OCI-M2 (cell line): ENCODE data around the gene TMEFF2.
"Not testable (repeated sequence)": the region's sequence is repeated elsewhere in the genome, so short reads cannot be mapped to it uniquely, and the experiment has no call there.

Source experiments
- DNase-seq: peaks from one replicate; lab custom pipeline; 2025; ENCODE audit not compliant: unreplicated experiment; lab: John Stamatoyannopoulos, UW

The TMEFF2 gene

DNA sequence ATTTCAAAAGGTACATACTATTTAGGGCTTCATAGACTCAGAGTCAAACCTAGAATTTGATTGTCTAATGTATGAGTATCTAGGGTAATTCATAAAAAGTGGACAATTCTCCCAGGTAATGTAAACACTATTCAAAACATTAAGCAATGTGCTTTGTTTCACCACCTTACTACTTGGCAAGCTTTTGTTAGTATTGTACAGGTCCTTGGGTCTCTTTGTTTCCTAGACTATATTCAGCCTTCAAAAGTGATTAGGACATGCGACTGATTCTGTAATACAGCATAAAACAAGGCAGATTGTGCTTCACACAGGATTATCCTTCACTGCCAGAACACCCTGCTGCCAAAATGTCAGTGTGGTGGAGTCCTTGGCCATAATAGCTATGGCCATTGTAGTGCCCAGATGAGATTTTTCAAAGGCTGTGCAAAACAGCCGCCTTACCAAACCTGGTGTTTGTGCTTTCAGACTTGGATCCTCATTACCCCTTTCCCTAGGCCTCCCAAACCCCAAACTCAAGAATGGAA is 257.8 kb downstream of the TMEFF2 start:
- DNase-seq, result no peak

GRCh38 chr2:191935247-191935646 is 259.5 kb downstream of the TMEFF2 start:
- no peak for DNase-seq

DNA sequence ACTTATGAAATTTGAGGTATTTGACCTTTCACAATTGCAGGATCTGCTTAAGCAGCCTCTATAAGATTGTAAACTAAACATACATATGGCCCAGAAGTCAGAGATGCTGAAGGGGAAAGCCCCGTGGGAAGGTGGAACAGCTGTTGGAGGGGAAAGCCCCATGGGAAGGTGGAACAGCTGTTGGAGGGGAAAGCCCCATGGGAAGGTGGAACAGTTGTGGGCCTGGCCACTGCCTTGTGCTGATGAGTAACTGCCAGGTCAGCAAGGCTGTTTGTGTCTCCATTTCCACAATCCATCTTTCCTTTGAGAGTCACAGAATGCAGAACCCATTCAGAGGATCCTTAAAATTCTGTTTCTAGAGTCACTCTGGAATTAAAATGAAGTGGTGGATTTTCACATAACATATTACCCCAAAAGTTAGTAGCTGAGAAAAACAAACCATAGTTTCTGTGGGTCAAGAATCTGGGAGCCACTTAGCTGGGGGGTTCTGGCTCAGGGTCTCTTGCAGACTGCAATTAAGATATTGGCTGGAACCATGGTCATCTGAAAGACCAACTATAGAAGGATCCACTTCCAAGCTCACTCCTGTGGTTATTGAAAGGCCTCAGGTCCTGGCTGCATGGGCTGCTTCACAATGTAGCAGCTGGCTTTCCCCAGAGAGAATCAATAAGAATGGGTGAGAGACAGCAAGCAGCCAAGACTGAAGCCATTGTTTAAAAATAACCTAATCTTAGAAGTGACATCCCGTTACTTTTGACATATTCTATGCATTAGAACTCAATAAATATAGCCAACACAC is 261.2 kb downstream of the TMEFF2 start:
- DNase-seq, result no peak

DNA sequence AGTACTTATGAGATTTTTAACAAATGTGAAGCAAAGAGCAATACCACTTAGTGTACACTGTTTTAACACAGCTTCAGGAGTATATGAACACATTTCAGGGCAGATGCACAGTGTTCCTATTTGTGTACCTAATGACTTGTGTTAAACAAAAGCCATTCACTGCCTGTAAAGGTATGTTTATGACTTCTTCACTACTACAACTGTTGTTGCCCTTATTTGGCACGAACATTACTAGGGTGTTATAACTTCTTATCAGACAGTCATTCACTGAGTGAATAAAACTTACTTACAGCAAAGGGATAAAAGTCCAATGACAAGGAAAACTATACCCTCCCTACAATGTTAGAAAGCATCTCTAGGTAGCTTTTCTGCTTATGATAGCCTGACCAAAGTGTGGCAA is 262.4 kb downstream of the TMEFF2 start:
- no peak for DNase-seq

DNA sequence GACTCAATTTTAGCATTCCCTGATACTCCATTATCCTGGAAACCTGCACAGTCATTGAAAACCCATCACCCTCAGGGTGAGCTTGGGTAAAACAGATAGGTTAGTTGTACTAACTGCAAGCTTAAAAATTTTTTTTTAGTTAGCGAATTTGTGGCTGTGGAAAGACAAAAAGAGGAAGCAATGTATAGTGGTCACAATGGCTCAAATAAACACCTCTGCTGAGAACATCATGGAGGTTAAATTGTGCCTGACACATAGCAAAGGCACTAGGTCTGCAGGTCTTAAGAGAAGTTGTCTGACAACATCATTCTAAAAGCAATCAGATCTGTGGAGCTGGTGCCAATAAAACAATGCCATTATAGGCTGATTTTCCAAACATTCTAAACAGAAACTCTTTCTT is 263.4 kb downstream of the TMEFF2 start:
- no peak for DNase-seq

DNA sequence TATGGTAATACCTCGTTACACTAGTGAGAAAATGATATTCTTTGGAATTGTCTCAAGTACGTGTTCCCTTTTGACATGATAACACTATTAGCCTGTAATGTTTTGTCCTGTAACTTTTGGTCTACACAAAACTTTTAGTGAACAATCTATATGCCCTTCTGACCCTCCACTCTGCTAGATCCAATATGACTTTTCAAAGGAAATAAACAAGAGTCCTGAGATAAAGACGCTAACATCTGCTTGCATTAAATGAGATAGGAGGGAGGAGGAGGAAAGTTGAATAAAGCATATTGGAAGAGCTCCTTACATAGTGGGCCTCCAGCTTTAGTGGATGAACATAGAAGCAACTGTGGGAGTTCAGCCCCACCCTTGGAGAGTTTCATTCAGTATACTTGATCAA is 264.5 kb downstream of the TMEFF2 start:
- no peak for DNase-seq

GRCh38 chr2:191929288-191929687 is 265.4 kb downstream of the TMEFF2 start:
- DNase-seq, result no peak

DNA sequence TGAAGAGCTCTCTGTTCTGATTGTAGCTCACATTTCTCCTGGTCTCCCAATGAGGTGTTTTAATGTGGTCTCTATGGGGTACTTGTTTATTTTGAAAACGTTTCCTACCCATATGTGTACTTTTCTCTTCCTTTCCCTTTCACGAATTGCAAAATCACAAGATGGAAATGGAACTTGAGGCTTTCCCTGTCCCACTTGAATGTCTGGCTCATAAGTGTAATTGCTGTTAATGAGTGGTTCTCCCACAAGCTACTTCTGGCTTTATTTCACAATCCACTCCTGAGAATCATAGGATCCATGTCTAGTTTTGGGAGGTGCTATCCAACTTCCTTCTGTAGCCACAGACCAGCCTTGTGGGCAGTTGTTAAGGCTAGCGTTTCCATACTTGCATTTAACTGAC is 266.7 kb downstream of the TMEFF2 start:
- DNase-seq, result no peak

DNA sequence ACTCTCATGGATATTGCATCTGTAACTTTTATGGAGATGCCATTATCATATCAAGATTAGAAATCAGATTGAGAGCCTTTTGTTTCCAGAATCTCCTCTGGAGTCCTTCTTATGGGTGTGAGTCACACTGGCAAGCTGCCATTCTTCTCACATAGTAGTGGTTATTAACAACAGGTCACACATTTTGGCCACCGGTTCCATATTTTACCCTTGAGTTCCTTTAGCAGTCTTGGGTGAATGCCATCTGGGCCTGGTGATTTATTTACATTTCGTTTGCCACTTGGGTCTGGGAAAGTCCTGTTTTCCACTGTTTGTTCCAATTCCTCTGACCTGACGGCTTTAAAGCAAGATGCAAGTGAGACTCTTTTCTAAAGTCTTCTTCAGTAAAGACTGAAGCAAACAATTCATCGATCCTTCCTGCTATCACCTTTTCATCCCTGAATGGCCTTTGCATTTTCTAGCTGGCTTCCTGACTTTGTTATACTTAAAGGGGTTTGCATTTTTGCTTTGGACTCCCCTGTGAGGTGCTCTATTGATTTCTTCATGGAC is 267.3 kb downstream of the TMEFF2 start:
- no peak for DNase-seq

DNA sequence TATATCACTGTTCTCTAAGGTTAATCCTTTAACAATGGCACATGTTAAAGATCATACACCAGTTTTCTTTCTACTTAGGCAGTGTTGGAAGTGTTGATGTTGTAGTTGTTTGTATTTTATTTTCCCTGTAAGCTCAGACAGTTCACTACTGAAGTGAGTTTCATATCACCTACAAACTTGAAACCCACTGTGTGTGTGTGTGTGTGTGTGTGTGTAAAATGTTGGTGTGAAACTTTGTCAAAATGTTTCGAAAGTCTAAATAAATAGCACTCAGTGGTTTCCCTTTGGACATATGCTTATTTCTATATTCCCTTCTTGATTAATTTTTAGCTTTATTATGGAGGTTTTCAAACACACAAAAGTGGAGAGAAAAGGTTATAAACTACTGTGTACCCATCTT is 268.1 kb downstream of the TMEFF2 start:
- DNase-seq, result no peak

GRCh38 chr2:191923652-191923997 is 271.1 kb downstream of the TMEFF2 start:
- no peak for DNase-seq

- DNase-seq, result no peak
Observed at GRCh38 chr2:191922736-191923651, 271.7 kb downstream of the TMEFF2 start.

- not testable (repeated sequence) for DNase-seq
Observed at GRCh38 chr2:191921650-191922049, 273.1 kb downstream of the TMEFF2 start.

- no peak for DNase-seq
Observed at GRCh38 chr2:191920502-191920901, 274.2 kb downstream of the TMEFF2 start.

- no peak for DNase-seq
Observed at GRCh38 chr2:191917967-191918651, 276.6 kb downstream of the TMEFF2 start.

- no peak for DNase-seq
Observed at GRCh38 chr2:191917430-191917881, 277.3 kb downstream of the TMEFF2 start.

DNA sequence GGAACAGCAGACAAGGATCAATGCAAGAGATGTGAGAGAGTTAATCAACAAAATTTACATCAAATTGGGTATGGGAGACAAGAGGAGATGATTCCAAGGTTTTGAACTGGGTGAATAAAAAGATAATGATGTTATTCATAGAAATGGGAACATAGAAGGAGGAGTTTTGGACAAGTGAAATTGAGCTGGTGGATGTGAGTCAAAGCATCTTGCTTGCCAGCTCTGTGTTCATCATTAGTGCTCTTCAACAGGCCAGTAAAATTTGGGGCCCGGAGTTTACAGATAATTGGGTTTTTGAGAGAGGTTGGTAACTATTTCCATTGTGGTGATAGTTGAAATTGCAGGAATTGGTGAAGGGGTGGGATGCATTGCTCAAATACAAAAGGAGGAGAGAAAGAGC is 277.9 kb downstream of the TMEFF2 start:
- no peak for DNase-seq

- DNase-seq, result no peak
Observed at GRCh38 chr2:191915750-191916149, 279.0 kb downstream of the TMEFF2 start.

DNA sequence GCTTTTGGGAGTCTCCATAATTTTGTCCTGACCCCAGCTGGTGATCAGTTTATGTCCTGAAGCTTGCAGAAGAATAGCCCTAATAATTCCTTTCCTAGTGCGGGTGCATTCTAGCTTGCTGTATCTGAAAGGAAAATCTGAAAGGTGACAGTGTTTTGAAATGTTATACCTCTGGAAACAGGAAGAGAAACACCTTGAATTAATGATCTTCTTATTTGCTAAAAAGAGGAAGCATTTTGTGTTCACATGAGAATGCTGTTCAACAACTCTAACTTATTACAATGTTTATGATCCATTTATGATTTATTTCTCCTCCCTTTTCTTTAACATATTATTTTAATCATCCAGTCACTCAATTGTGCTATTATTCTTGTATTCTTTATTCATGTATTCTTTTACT is 280.9 kb downstream of the TMEFF2 start:
- no peak for DNase-seq

DNA sequence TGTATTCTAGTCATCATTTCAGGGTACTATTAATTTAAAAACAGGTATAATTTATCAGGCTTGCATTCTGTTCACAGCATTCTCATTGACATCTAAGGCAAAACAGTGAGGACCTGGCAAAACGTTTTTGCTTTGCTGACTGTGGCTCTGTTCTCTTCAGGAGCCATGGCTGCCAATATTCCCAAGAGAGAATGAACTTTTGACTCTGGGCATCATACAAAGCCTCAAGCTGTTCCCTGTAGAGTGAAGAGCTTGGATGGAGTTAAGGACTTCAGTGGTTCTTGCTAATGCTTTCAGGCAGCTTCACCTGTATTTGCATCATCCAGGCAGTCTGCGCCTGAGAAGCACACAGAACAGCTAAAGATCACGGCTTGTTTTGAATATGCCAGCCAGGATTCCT is 282.0 kb downstream of the TMEFF2 start:
- no peak for DNase-seq

DNA sequence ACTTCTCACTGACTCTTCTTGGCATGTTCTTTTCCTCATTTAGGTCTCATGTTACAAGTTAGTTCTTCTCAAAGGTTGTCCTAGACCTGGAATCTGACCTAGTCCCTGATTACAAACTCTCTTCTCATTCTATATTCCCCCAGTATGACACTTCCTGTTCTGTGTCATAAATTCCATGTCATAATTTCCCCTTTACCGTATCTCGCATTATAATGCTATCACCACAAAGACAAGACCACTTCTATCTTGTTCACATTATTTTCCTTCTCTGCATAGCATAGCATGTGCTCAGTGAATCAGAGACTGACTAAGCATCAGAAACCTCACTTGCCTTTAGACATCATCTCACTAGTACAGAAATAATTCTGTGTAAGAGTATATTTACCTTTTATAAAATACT is 284.2 kb downstream of the TMEFF2 start:
- no peak for DNase-seq
